ACC112 (cell line): Measurements from ENCODE around the gene ATAD2B.
A peak's percentile ranks its signal among the peaks of the same experiment; 100 is the strongest.

Experiments used
- H2AFZ ChIP-seq: fragments of 200-600 bp; sonication (generic); one replicate; pipeline ENCODE4 v1.6.0; 2017; ENCODE audit warnings: antibody characterized with exemption, low read length; ENCODE audit not compliant: unreplicated experiment
- H3K27ac ChIP-seq: fragments of 200-600 bp; sonication (generic); 2 replicates; pipeline ENCODE4 v1.5.1; 2014; ENCODE audit warnings: low read depth, mild to moderate bottlenecking, antibody characterized with exemption, low read length, moderate library complexity
- H3K27me3 ChIP-seq: fragments of 200-600 bp; sonication (generic); 2 replicates; pipeline ENCODE4 v1.6.1; 2014; ENCODE audit warnings: mild to moderate bottlenecking, antibody characterized with exemption, low read length, moderate library complexity, mixed read lengths; ENCODE audit not compliant: insufficient read depth
- H3K36me3 ChIP-seq: fragments of 200-600 bp; sonication (generic); 2 replicates; pipeline ENCODE4 v1.6.1; 2016; ENCODE audit warnings: mild to moderate bottlenecking, antibody characterized with exemption, low read length, moderate library complexity, mixed read lengths; ENCODE audit not compliant: insufficient read depth
- H3K4me1 ChIP-seq: fragments of 200-600 bp; sonication (generic); one replicate; pipeline ENCODE4 v1.6.1; 2016; ENCODE audit warnings: low read length, mixed read lengths; ENCODE audit not compliant: insufficient read depth, unreplicated experiment, control insufficient read depth
- H3K4me3 ChIP-seq: fragments of 200-600 bp; sonication (generic); 2 replicates; pipeline ENCODE4 v1.5.1; 2014; ENCODE audit warnings: mild to moderate bottlenecking, low read depth, low read length
- H3K79me2 ChIP-seq: fragments of 200-600 bp; sonication (generic); one replicate; pipeline ENCODE4 v1.6.0; 2016; ENCODE audit warnings: low read length; ENCODE audit not compliant: control insufficient read depth, unreplicated experiment, insufficient read depth

Gene ATAD2B

DNA sequence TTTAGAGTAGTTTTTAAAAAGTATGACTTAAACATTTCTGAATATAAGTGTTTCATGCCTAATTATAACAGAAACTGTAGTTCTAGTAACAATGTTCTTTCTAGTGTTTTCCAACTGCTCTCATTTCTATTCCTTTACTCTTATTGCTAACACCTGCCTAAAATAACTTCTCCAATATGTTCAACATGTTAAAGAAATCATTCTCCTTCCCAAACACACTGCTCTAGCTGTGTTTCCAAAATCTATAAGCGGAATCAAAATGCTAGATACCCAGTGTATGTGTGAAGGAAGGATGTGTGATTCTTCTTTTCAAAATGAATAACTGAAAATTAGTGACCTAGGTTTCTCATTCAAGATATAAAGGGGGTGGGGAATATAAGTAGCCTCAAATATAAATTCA is 89.1 kb downstream of the ATAD2B start:
- Histone ChIP-seq H3K27ac (no peak overlapping the region), H3K27me3 (no peaks in the 10 kb centered on the region), H2AFZ (no peak overlapping the region), H3K4me1 (peaks cover under 1% of the 10 kb centered on the region), H3K79me2 (peaks cover under 1% of the 10 kb centered on the region), H3K36me3 (no peaks in the 10 kb centered on the region), H3K4me3 (no peak overlapping the region)

DNA sequence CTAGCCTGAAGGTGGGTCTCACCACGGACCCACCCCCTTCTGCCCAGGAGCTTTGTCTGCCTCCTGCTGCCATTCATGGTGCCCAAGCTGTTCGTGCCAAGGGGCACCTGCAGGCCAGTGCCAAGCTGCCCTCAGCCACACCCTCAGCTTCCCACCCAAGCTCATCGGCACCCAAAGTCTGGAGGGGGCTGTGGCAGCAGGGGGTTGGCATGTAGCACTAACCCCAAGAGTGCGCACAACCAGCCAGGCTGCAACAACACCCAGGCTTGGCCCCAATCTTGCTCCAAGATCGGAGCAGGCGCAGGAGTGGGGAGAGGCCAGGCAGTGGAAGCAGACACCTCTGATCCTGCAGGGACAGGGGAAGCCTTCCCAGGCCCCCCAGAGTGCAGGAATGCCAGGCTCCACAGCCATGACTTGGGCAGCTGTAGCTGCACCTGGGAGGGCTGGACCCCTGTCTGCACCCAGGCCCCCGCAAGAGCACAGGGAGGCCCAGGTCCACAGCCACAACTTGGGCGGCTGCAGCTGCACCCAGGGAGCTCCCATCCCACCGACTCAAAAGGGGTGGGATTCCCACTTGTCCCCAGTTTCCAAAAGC is 89.9 kb downstream of the ATAD2B start:
- Histone ChIP-seq H3K27me3 (no peaks in the 10 kb centered on the region), H3K4me3 (no peak overlapping the region)

DNA sequence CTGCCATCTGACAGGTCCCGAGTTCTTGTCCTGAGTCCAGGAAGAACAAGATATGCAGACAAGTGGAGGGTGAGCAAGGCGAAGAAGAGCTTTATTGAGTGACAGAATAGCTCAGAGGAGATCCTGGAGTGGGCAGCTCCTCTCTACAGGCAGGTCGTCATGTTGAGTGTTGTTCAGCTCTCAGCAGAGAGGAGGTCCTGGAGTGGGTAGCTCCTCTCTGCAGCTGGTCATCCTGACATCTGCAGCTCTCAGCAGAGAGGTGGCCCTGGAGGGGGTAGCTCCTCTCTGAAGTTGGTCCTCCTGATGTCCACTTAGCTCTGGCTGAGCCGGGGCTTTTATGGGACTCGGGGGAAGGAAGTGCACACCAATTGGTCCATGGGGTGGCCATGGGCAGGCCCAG is 90.4 kb downstream of the ATAD2B start:
- Histone ChIP-seq H3K27me3 (no peaks in the 10 kb centered on the region), H2AFZ (no peak overlapping the region), H3K79me2 (no peaks in the 10 kb centered on the region), H3K4me1 (no peaks in the 10 kb centered on the region), H3K36me3 (no peaks in the 10 kb centered on the region), H3K4me3 (no peak overlapping the region), H3K27ac (no peak overlapping the region)

More for the DNA sequence above, 89.9 kb downstream of the ATAD2B start:
- no peaks in the 10 kb centered on the region for H3K79me2 ChIP-seq
- no peak overlapping the region for H2AFZ ChIP-seq
- H3K36me3 ChIP-seq = no peaks in the 10 kb centered on the region
- H3K4me1 ChIP-seq = no peaks in the 10 kb centered on the region
- no peak overlapping the region for H3K27ac ChIP-seq

DNA sequence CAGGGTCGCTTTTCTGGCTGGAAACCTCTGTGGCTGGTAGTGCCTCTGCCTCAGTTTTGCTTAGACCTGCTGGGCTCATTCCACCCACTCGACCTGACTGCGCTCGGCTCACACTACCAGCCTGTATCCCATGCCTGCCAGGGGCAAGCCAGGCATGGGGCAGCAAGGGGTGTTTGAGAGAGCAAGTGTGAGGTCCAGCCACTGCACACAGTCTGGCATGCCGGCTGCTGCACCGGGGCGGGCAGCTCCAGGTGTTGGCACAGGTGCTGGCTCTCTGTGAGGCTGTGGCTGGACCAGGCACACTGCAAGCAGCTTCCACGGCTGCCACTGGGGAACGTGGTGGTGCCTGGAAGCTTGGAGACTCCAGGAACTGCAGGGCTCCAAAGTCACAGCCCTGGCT is 90.9 kb downstream of the ATAD2B start:
- Histone ChIP-seq H3K27ac (no peak overlapping the region), H3K27me3 (no peaks in the 10 kb centered on the region), H3K36me3 (no peaks in the 10 kb centered on the region), H3K4me1 (no peaks in the 10 kb centered on the region), H3K4me3 (no peak overlapping the region), H2AFZ (no peak overlapping the region), H3K79me2 (no peaks in the 10 kb centered on the region)

DNA sequence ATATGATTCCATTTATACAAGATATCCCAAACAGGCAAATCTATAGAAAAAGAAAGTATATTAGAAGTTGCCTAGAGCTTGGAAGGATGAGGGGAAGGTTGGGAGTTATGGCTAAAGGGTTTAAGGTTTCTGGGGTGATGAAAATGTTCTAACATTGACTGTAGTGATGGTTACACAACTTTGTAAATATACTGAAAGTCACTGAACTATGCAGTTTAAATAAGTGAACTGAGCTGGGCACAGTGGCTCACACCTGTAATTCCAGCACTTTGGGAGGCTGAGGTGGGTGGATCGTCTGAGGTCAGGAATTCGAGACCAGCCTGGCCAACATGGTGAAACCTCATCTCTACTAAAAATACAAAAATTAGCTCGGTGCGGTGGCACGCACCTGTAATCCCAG is 91.5 kb downstream of the ATAD2B start:
- Histone ChIP-seq H3K27ac (no peak overlapping the region), H3K79me2 (no peaks in the 10 kb centered on the region), H2AFZ (no peak overlapping the region), H3K4me3 (no peak overlapping the region), H3K36me3 (no peaks in the 10 kb centered on the region), H3K27me3 (no peaks in the 10 kb centered on the region), H3K4me1 (no peaks in the 10 kb centered on the region)

DNA sequence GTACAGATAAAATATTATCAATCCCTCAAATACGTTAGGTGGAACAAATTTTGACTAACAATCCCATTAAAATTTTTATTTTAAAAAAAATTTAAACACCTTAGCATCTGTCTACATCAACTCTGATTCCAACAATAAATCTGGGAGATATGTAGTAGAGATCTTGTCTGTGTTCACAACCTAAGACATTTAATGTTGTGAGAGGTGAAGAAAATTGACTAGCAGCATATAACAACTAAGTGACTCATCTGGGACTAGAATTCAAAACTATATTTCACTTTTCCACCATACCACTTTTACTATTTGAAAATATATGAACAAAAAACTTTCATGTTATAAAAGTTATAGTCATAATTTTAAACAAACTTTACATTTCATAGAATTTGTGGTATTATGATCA is 97.9 kb downstream of the ATAD2B start:
- Histone ChIP-seq H3K36me3 (no peaks in the 10 kb centered on the region), H3K4me3 (peak overlapping the region; percentile 29; the same call in 1 of the 2 replicates), H3K4me1 (peaks cover 39% of the 10 kb centered on the region), H3K27ac (peak overlapping the region; percentile 55), H3K27me3 (no peaks in the 10 kb centered on the region), H2AFZ (no peak overlapping the region), H3K79me2 (no peaks in the 10 kb centered on the region)

DNA sequence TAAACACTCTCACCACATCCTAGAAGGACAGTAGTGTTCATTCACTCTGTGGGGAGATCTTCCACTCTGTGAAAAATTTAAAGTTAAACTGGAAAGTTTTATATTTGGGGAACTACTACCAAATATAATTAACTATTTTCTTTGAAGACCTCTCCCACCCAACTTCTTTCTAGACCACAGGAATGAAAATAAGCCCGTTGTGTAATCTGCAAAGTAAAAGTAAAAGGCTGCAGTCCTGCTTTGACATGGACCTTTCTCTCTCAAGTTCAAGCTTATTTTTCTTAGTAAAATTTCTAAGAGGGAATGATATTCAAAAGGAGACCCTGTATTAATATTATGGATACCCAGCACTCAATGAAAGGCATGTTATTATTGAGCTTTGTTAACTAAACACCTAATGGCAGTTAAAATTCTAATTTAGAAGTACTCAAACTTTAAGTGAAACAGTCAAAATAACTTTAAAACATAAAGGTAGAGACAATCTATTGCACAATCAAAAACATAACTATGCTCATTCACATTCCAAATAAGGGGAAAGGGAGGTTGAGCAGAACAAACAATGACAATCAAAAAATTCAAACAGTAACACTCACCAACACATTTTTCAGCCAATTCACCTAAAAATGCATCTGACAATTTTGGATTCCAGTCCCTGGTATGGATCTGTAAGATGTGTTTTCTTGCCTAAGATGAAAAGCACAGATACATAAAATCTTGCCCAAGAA is 98.5 kb downstream of the ATAD2B start:
- peak overlapping the region; percentile 55 for H3K27ac ChIP-seq
- peaks cover 39% of the 10 kb centered on the region for H3K4me1 ChIP-seq
- H2AFZ ChIP-seq = no peak overlapping the region
- H3K79me2 ChIP-seq = no peaks in the 10 kb centered on the region
- H3K4me3 ChIP-seq = peak overlapping the region; percentile 29; the same call in 1 of the 2 replicates
- H3K27me3 ChIP-seq = no peaks in the 10 kb centered on the region
- H3K36me3 ChIP-seq = no peaks in the 10 kb centered on the region

DNA sequence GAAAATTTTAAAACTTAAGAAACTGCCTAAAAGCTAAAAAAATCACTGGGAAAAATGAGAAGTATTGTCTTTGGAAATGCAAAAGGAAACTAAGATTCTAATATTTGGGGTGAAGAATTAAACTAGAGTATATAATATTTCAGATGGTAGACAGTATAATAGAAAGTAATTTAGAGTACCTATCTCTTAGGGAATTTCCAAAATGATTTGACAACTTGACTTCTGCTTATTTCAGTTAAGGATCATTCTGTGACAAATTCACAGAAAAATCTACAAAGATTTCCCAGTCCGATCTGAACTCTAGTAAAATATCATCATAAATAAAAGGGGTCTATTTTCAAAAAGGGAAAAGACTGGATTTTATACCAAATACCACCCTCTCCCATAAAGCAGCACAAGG is 99.6 kb downstream of the ATAD2B start:
- no peaks in the 10 kb centered on the region for H3K79me2 ChIP-seq
- H3K27me3 ChIP-seq = no peaks in the 10 kb centered on the region
- no peak overlapping the region for H3K27ac ChIP-seq
- no peaks in the 10 kb centered on the region for H3K36me3 ChIP-seq
- no peak overlapping the region for H3K4me3 ChIP-seq
- peaks cover 39% of the 10 kb centered on the region for H3K4me1 ChIP-seq
- no peak overlapping the region for H2AFZ ChIP-seq

DNA sequence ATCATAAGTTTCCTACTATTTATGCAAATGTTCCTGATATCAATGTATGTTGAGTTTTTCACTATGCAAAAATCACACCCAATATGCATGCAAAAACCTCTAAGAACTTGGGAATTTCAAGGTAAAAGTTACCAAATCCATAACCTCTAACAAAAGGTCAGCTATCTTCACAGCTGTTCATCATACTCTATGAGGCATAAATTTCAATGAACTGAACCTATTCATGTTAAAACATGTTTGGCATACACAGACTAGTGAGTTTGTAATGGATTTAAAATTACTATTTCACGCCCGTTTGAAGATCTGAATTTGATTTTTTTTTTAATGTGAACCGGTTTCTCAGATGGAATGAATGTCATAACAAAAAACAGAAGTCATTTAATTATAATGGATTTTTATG is 100.2 kb downstream of the ATAD2B start:
- Histone ChIP-seq H3K27ac (peak overlapping the region; percentile 10; the same call in 1 of the 2 replicates), H2AFZ (no peak overlapping the region), H3K4me1 (peaks cover 39% of the 10 kb centered on the region), H3K36me3 (no peaks in the 10 kb centered on the region), H3K27me3 (no peaks in the 10 kb centered on the region), H3K4me3 (no peak overlapping the region), H3K79me2 (no peaks in the 10 kb centered on the region)

DNA sequence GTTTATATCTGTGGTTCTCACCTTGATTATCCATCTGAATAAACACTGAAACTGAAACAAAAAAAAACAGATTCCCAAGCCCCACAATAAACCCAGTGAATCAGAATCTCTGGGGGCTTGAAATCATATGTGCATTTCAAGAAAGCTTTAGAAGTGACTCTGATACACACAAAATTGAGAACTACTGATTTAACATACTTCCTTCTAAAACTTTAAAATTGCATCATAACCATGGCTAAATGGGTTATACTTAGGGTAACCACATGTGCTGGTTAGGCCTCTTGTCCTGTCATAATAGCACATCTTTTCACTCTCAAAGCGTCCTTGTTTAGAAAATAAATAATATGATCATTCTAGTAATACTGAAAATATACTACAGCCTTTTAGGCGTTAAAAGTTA is 100.9 kb downstream of the ATAD2B start:
- H3K4me3 ChIP-seq = peak overlapping the region; percentile 14; the same call in 1 of the 2 replicates
- H3K79me2 ChIP-seq = no peaks in the 10 kb centered on the region
- peaks cover 39% of the 10 kb centered on the region for H3K4me1 ChIP-seq
- no peaks in the 10 kb centered on the region for H3K36me3 ChIP-seq
- peak overlapping the region; percentile 57 for H2AFZ ChIP-seq
- H3K27me3 ChIP-seq = no peaks in the 10 kb centered on the region
- no peak overlapping the region for H3K27ac ChIP-seq

DNA sequence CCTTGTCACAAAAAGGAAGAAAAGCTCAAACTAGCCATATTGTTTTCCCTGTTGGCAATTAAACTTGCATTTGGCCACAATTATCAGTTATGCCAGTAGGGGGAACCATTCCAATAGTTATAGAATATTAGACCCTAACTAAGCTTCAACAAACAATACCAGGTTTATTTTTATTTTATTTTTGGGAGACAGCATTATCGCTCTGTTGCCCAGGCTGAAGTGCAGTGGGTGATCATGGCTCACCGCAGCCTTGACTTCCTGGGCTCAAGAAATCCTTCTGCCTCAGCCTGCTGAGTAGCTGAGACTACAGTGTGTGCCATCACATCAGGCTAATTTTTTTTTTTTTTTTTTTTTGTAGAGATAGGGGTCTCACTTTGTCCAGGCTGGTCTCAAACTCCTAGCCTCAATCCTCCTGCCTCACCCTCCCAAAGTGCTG is 102.1 kb downstream of the ATAD2B start:
- H3K27me3 ChIP-seq = no peaks in the 10 kb centered on the region
- H3K36me3 ChIP-seq = no peaks in the 10 kb centered on the region
- no peaks in the 10 kb centered on the region for H3K79me2 ChIP-seq
- no peak overlapping the region for H3K27ac ChIP-seq
- no peak overlapping the region for H3K4me3 ChIP-seq
- no peak overlapping the region for H2AFZ ChIP-seq
- H3K4me1 ChIP-seq = peaks cover 39% of the 10 kb centered on the region
